HG02759 (cell line): ENCODE measurements around the gene SF1.
A peak's percentile ranks its signal among the peaks of the same experiment; 100 is the strongest.

Experiments used
- ATAC-seq: cut with Tn5 transposase; IDR thresholded peaks from one replicate; pipeline ENCODE4 v1.9.1; 2021; ENCODE audit warnings: mild to moderate bottlenecking, moderate library complexity; ENCODE audit not compliant: unreplicated experiment

Gene SF1

GRCh38 chr11:64750361-64751054 is 27.8 kb downstream of the SF1 start:
- no peak for ATAC-seq

DNA sequence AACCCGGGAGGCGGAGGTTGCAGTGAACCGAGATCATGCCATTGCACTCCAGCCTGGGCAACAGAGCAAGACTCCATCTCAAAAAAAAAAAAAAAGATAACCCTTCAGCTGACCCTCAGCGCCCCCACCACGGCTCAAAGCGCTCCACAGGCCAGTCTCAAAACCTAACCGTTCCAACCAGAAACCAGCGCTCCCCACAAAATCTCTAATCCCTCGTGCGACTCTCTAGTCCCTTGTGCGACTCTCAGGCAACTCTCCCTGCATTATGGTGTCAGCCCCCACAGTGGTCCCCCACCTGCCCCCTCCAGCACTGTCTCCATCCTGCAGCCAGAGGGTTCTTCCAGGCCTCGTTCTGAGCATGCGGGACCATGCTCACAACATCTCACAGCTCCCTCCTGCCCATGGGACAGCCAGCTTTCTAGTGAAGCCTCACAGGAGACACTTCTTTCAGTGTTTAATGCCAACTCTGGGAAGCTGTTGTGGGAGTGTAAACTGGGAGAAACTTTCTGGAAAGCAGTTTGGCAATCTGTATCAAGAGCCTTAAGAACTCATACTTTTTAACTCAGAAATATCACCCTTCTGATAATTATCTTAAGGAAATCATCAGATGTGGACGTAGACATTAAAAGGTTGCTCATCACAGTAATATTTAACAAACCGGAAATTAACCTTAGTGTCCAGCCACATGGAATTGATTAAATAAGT is 30.2 kb downstream of the SF1 start:
- ATAC-seq, result no peak

DNA sequence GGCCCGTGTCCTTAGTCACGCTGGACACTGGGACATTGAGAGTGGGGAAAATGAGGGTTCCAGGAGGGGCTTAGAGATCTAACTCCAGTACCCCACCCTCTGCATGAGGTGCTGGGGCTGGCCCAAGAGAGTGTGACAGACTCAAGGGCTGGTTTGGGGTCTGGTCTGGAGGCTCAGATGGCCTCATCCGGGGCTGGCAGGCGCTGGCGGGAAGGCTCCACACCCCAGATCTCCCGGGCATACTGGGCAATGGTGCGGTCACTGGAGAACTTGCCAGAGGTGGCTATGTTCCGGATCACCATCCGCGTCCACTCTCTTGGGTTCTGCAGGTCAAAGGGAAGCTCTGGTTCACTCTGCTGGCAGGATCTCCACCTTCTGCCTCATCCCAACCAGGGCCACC is 31.9 kb downstream of the SF1 start:
- ATAC-seq, result no peak

DNA sequence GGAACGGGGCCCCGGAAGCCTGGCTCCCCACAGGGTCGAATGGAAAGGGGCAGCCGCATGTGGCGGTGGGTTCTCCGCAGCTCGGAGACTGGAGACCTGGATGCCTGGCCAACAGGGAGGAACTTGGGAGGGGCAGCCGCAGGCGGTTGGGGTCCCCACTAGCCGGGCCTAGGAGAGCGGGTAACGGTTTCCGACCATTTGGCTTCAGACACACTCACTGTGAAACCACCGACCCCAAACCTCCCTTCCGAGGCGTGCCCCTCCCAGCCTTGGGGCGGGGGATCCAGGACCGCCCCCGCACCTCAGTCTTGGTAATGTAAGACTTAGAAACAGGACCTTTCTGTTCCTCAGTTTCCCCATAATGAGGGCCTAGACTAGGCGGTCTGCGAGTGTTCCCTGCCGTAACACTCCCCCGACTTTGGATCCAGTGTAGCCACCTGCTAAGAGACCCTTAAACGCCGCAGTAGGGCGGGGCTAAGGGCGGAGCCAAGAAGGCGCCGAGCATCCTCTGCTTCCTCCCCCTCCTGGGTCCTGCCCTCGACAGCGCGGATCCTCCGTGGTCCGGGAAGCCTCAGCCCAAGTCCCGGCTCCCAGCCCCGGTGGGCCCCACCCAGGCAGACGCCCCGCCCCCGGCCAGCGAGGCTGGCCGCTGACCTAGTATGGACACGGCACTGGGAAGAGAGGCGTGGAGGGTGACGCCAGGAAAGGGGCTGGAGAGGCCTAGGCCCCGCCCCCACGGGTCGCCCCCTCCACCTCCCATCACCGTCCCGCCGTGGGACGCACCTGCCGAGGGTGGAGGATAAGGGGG is 32.6 kb downstream of the SF1 start:
- ATAC-seq, result peak; percentile 31

GRCh38 chr11:64745189-64745520 is 33.2 kb downstream of the SF1 start:
- peak; percentile 36 for ATAC-seq

DNA sequence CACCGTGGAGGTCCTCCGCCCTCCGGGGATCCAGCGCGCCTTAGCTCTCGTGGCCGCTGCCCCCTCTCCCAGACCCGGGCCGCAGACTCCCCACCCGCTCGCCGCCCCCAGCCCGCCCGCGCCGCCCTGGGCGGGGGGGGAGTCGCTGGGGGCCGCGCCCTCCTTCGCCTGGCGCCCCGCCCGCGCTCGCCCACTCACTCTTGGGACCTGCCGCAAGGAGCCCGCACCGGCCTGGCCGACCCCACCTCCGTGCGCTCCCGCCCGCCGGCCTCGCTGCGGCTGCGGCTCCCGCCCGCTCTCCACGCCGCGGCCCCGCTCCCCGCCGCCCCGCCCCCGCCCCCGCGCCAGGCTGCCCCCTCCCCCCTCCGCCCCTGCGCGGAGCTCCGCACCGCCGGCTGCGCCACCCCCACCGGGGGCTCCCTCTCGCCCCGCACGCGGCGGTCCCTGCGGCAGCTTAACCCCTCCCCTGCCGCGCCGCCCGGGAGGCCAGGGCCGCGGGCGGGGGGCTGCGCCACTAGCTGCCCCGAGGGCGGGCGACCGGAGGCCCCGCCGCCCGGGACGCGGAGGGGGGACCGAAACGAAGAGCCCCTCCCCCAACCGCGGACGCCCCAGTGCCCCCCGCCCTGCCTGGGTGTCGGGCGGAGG is 33.7 kb downstream of the SF1 start:
- peak; percentile 16 for ATAC-seq

- ATAC-seq, result no peak
Measured at GRCh38 chr11:64743591-64744543, 34.5 kb downstream of the SF1 start, which contains the start of gene RASGRP2. TSS of gene RASGRP2 (minus strand) at chr11:64744142. CDS start at chr11:64742866, 1,276 bp downstream.

GRCh38 chr11:64742889-64743590 is 35.3 kb downstream of the SF1 start:
- peak; percentile 36 for ATAC-seq

DNA sequence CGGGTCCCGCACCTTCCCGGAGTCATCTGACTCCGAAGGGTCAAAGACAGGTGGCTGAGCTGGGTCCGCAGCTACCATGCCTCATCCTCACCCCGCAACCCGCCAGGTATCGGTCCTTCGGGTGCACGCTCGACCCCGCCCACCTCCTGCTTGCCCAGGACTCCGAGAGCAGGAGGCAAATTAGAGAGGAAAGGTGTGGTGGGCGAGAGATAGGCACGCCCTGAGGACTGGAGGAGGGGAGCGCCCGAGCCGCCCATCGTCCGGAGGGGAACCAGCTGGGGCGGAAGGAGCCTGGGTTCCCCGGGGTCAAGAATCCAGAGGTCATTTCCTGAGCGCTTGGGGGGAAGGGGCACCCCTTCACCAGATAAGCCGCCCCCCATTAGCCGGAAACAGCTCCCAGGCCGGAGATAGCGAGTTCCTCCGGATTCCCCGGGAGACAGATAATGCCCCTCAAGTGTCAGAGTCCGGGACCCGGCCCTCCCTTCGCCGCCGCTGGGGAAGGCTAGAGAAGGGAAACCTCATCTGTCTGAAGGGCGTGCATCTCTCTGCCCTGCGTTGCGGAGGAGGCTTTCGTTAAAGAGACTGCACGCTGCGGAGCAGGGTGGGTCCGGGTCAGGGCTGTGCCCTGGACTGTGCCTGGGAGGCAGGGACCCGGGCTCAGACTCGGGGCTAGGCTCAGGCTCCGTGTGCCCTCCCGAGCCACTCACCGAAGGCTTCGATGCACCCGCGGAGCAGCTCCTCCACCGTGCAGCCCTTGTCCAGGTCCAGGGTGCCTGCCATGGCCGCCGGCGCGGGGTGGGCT is 36.1 kb downstream of the SF1 start:
- no peak for ATAC-seq

GRCh38 chr11:64741375-64742086 is 36.8 kb downstream of the SF1 start:
- no peak for ATAC-seq

DNA sequence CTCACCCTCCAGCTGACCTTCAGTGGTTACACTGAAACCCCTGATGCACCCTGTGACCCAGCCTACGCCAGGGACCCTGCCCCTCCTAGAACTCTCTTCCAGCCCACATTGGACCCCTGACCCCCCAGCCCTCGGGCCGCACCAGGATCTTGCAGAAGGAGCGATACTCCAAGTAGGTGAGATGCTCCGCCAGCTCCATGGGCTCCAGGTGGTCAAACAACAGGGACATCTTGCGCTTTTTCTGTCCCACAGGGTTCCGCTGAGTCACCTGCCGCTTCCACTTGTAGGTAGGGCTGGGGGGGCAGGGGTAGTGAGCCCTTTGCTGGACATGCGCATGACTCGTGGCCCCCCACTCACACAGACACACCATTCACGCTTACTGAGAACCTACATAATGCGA is 38.5 kb downstream of the SF1 start:
- ATAC-seq, result no peak

- no peak for ATAC-seq
Measured at GRCh38 chr11:64736654-64737053, 41.7 kb downstream of the SF1 start.

DNA sequence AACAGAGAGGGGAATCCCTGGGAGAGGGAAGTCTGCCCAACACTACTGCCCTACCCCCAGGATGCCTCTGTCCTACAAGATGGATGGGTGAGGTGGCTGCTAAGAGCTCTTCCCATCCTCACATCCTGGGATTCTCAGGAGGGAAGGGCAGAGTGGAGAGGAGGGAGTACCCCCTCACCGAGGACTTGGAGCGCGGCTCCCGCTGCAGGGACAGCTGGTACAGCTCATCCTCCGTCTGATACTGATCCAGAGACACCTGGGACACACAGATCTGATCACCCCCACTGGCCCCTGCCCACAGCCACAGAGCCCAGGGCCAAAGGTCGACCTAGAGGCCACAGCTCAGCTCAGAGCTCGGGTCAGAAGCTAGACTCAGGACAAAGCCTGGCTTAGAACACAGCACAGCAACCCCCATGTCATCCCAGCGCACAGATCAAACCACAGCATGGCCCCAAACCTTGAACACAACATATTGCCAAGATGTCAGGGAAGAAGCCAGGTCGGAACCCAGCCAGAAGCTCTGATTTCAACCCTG is 42.5 kb downstream of the SF1 start:
- ATAC-seq, result no peak

DNA sequence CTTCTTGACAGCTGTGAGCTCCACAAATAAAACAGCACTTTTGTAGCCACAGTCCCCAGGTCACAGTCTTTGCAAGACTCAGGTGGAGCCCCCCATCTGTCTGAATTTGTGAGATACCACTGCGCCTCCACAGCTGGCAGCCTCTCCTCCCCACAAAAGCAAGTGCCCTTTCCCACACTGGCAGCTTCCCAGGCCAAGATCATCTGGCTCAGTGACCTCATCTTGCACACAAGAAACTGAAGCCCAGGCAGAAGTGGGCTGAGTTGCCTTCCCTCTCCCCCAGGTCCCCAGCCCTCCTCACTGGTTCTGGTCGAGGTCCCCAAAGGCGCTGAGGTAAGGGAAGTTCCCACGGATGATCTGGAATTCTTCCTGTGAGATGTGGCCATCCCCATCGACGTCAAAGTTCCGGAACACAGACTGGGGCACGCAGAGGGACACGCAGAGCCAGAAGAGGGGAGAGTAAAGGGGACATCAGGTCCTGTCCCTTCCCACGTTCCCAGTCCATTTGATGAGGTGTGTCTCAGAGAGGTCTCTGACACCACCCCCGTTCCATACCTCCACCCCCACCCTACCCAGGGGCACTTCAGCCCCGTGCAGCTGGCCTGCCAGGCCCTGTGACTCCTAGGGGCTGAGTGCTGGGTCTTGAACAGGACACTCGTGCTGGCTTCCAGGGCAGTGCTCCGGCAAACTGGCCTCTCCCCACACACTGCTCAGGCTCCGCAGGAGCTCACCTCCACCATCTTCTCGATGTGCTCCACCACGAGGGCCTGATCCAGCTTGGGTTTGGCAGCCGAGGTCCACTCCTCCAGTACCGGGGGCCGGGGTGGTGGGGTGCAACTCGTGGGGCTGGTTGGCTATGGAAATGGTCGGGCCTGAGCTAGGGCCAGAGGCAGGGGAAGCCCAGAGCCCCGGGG is 43.3 kb downstream of the SF1 start:
- ATAC-seq, result no peak

- no peak for ATAC-seq
Measured at GRCh38 chr11:64731601-64732000, 46.7 kb downstream of the SF1 start.

DNA sequence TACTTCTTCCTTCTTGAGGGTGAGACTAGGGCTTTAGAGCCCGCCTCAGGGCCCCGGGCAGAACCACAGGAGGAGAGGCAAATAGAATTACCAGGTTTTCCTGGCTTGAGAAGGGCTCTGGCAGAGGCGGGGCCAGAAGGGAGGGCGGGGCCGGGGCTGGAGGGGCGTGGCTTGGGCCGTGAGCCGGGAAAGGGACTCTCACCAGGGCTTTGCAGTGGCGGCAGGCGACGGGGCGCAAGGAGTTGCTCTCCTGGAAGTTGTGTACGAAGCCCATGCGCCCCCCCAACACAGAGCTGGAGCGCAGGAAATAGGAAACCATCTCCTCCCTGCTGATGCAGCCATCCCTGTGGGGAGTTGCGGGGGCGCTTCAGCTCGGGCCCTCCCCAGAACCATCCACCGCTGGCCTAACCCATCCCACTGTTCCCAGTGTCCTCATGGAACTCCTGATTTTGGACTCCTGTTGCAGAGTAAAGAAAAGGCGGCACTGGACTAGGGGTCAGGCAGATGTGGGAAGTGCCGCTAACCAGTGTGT is 48.4 kb downstream of the SF1 start:
- no peak for ATAC-seq
